GM13977 (cell line): ENCODE results near the gene AADACL3.

Experiments used
- DNase-seq: peaks from one replicate; pipeline ENCODE4 v3.0.0; 2012; ENCODE audit warnings: low spot score
- in situ Hi-C: fragments of 300-500 bp; cut with MboI; formaldehyde crosslinking; loops from one replicate; pipeline ENCODE4 v1.12.0; 2022; ENCODE audit warnings: low sequenced_read_pairs, low pct_unique_long_range_greater_than_20kb, mixed read lengths, inconsistent platforms; ENCODE audit not compliant: unreplicated experiment
- TF ChIP-seq, protein P1 (sequence below): IDR thresholded peaks from 2 replicates; pipeline ENCODE4 v1.5.1; 2012; ENCODE audit warnings: mild to moderate bottlenecking, control low read depth; ENCODE audit not compliant: insufficient read depth; ENCODE audit errors: extremely low read depth, missing control alignments

Gene AADACL3

GRCh38 chr1:12748778-12749355 is 33.0 kb downstream of the AADACL3 start:
- in situ Hi-C loops = no loop called here
- TF ChIP-seq, protein P1, sequence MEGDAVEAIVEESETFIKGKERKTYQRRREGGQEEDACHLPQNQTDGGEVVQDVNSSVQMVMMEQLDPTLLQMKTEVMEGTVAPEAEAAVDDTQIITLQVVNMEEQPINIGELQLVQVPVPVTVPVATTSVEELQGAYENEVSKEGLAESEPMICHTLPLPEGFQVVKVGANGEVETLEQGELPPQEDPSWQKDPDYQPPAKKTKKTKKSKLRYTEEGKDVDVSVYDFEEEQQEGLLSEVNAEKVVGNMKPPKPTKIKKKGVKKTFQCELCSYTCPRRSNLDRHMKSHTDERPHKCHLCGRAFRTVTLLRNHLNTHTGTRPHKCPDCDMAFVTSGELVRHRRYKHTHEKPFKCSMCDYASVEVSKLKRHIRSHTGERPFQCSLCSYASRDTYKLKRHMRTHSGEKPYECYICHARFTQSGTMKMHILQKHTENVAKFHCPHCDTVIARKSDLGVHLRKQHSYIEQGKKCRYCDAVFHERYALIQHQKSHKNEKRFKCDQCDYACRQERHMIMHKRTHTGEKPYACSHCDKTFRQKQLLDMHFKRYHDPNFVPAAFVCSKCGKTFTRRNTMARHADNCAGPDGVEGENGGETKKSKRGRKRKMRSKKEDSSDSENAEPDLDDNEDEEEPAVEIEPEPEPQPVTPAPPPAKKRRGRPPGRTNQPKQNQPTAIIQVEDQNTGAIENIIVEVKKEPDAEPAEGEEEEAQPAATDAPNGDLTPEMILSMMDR = no peak
- DNase-seq = no peak

DNA sequence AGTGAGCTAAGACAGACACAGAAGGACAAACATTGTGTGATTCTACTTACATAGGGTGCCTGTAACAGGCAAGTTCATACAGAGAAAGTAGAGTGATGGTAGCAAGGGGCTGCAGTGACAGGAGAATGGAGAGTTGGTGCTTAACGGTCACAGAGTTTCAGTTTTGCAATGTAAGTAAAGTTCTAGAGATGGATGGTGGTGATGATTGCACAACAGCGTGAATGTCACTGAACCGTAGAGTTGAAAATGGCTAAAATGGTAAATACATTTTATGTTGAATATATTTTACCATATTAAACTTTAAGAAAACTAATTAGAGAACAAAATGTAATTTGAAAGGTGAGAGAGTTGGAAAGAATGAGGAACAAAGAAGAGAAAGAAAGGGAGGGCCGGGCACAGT is 38.8 kb downstream of the AADACL3 start:
- no peak for DNase-seq
- in situ Hi-C loops = no loop called here
- TF ChIP-seq, protein P1 = no peak

DNA sequence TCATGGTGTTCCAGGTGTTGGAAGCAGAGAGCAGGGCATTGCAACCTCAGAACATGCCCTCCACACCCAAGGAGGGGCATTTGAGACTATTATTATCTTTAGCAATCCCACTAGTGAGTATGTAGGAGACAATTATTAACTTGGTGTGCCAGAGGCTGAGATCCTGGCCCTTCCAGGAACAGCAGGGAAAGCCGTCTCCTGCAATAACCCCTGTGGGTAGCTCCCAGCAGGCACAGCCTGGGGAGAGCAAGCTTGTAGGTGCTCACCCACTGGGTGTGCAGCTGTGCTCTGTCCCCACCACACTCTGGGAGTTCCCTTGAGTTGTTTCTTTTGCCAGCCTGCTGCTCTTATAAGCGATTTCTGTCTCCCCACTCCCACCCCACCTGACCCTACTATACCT is 40.4 kb downstream of the AADACL3 start:
- in situ Hi-C loops = no loop called here
- TF ChIP-seq, protein P1 = no peak
- DNase-seq = no peak

DNA sequence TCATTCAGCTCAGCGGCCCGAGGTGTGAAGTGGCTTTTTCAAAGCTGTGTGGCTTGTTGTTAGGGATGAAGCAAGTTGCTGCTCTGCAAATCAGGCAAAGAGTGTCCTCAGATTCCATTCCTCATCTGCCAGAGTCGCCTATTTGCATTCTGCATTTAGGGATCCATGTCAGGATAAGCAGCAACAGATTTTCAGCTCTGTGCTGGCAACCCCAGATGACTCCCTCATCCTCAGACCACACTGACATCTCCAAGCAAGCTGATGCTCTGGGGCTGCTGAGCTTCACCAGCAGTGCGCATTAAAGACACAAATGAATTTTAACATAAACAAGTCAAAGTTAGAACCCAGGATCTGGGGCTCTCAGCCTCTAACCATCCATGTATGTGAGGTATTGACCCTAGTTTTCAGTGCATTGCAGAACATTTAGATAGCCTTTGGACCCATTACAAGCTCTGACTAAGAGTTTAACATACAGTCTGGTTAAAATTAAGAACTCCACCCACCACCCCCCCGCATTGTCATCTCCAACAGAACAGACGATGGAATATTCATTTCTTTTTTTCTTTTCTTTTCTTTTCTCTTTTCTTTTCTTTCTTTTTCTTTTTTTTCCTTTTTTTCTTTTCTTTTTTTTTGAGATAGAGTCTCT is 41.0 kb downstream of the AADACL3 start:
- in situ Hi-C loops = no loop called here
- TF ChIP-seq, protein P1 = no peak
- DNase-seq = no peak

GRCh38 chr1:12757836-12758235 is 41.9 kb downstream of the AADACL3 start:
- no peak for DNase-seq
- TF ChIP-seq, protein P1 = no peak
- in situ Hi-C loops = no loop called here

GRCh38 chr1:12760256-12760795 is 44.4 kb downstream of the AADACL3 start:
- TF ChIP-seq, protein P1 = peak; percentile 28
- DNase-seq = no peak
- in situ Hi-C loops = no loop called here

GRCh38 chr1:12761781-12762180 is 45.9 kb downstream of the AADACL3 start:
- no peak for DNase-seq
- in situ Hi-C loops = no loop called here
- TF ChIP-seq, protein P1 = no peak
